Astrocyte of the spinal cord (primary cell): ENCODE measurements around the gene KLHL12.

Experiments
- DNase-seq: peaks from one replicate; pipeline ENCODE4 v3.0.0; 2011; ENCODE audit warnings: low read depth, low spot score
- H3K4me3 ChIP-seq: 2 replicates; pipeline ENCODE4 v1.5.1; 2011; ENCODE audit warnings: low read depth, mild to moderate bottlenecking, low read length, moderate library complexity
- CTCF ChIP-seq: IDR thresholded peaks from 2 replicates; pipeline ENCODE4 v1.5.1; 2012; ENCODE audit warnings: low read depth, mild to moderate bottlenecking, low read length, inconsistent platforms
- in situ Hi-C: cut with HindIII; loops from 2 replicates; pipeline ENCODE4 v1.10.0; 2017; ENCODE audit warnings: low sequenced_read_pairs

Gene KLHL12

DNA sequence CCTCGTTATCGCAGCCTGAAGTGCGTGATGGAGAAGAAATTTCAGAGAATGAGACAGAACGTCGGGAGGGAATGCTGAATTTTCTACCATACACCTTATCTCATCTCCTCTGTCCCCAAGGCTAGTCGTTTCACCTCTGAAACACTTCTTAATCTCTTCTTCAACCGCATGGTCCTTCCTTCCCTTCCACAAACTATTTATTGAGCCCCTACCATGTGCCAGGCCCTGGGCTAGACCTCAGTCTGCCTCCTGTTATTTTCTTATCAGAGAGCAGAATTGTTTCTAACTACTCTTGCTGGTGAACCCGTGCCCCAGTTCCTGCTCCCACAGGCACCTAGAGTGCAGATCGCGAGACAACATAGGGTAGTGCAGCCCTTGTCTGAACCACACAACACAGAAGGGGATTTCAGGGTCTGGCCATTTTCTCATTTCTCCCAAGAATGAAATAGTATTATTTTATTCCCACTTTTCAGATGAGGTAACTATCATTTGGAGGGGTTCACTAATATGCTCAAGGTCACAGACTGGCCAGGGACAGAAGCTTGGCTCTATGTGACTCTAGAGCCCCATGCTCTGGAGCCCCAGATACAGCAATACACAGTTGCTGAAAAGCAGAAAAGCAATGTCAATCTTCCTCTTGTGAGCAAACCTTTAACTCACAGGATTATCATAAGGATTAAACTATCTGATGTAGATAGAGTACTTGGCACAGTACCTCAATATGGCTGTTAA lies 31.7 kb upstream of the KLHL12 start:
- peak overlapping the region; percentile 59 for H3K4me3 ChIP-seq
- DNase-seq: no peak
- TF ChIP-seq CTCF: no peak
- in situ Hi-C loops: no loop called here

DNA sequence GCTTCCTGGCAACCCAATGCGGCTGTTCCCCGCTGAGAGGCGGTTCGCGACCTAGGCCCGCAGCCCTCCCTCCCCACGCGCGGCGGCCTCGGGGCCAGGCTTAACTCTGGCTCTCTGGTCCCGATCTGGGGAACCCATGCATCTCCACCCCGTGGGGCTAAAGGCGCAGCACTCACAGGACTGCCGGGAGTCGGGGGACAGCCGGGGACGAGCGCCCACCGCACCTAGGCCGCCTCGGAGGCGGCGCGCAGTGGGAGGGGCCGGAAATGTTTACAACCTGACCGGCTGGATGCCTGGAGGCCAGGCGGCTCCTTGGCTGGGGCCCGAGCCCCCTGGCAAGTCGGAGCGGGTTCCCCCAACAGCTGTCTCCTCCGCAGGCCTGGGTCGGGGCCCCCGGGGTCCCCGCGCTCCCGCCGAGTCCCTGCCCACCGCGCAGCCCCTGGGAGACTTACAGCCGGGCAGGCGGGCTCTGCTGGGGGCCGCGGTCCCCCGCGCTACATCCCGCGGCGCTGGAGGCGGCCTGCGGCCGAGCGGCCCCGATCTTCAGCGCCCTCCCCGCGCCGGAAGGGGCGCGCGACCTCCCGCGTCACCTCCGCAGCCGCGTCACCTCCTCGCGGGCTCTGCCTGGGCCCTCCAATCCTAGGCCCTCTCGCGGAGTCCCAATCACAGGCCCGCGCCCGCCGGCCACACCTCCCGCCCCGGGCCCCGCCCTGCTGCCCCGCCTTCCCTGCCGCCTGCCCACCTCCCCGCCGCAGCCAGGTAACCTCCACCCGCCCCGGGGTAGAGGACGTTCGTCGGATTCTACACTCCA lies 30.9 kb upstream of the KLHL12 start, which contains the start of gene ADIPOR1:
Gene ADIPOR1 (minus strand): TSS at position 580 of the 811 bp plus-strand sequence. CDS start 7,242 bp downstream, outside the sequence.
- peak; percentile 83 for DNase-seq
- no peak for TF ChIP-seq CTCF
- in situ Hi-C loops: no loop called here
- H3K4me3 ChIP-seq: peak within 1 kb of the TSS; percentile 86

- H3K4me3 ChIP-seq: peak overlapping the region; percentile 86
- TF ChIP-seq CTCF: no peak
- in situ Hi-C loops: no loop called here
Measured at GRCh38 chr1:202956969-202957368, 29.9 kb upstream of the KLHL12 start.

GRCh38 chr1:202954057-202954745 lies 27.2 kb upstream of the KLHL12 start:
- in situ Hi-C loops: no loop called here
- no peak overlapping the region for H3K4me3 ChIP-seq
- TF ChIP-seq CTCF: no peak
- DNase-seq: no peak

More at GRCh38 chr1:202956969-202957368, 29.9 kb upstream of the KLHL12 start:
- DNase-seq: no peak

- no peak for TF ChIP-seq CTCF
- DNase-seq: no peak
- in situ Hi-C loops: no loop called here
- H3K4me3 ChIP-seq: no peak overlapping the region
Measured at GRCh38 chr1:202953392-202953791, 26.4 kb upstream of the KLHL12 start.

- H3K4me3 ChIP-seq: no peak overlapping the region
- in situ Hi-C loops: no loop called here
- TF ChIP-seq CTCF: no peak
- DNase-seq: peak; percentile 56
Measured at GRCh38 chr1:202952818-202953217, 25.8 kb upstream of the KLHL12 start.
